Panc1 (cell line): ENCODE measurements around the gene GLUL. TPM values are rescaled to one million over a fixed set of nuclear protein-coding genes. Genes with fewer than 3 reads are reported as not detected.

Experiments used
- ATAC-seq: fragments of 200-7000 bp; cut with Tn5 transposase; 2 replicates; pipeline ENCODE4 v1.9.1; 2020; ENCODE audit warnings: mild to moderate bottlenecking, moderate library complexity
- BruUV-seq: library from RNA; stranded (reverse); fragments of 400-500 nt; replicated peaks from 2 replicates; lab custom pipeline; 2021; lab: Mats Ljungman, UMichigan
- CTCF ChIA-PET: fragments of 300-600 bp; sonication (Branson Sonifier 250); formaldehyde crosslinking; loops from one replicate; lab custom pipeline; 2022; ENCODE audit warnings: antibody characterized with exemption; lab: Charles Lee
- POLR2A ChIA-PET: fragments of 300-600 bp; sonication (Branson Sonifier 250); formaldehyde crosslinking; loops from one replicate; lab custom pipeline; 2022; ENCODE audit warnings: antibody characterized with exemption; lab: Charles Lee
- DNase-seq: peaks from one replicate; pipeline ENCODE4 v3.0.0-alpha.2; 2010; ENCODE audit warnings: low read depth, low spot score
- H3K27ac ChIP-seq: 2 replicates; pipeline ENCODE4 v1.5.1; 2011; ENCODE audit warnings: mild to moderate bottlenecking, low read length, inconsistent platforms
- H3K27me3 ChIP-seq: fragments of 200-500 bp; sonication (Bioruptor generic); 2 replicates; pipeline ENCODE4 v1.6.0; 2014; ENCODE audit warnings: low read length, inconsistent platforms; ENCODE audit not compliant: control insufficient read depth, insufficient read depth
- H3K36me3 ChIP-seq: fragments of 200-500 bp; sonication (Bioruptor generic); 2 replicates; pipeline ENCODE4 v1.5.1; 2014; ENCODE audit warnings: inconsistent platforms, mild to moderate bottlenecking, low read length, moderate library complexity; ENCODE audit not compliant: control insufficient read depth, insufficient read depth
- H3K4me1 ChIP-seq: 2 replicates; pipeline ENCODE4 v1.5.1; 2011; ENCODE audit warnings: inconsistent platforms, mild to moderate bottlenecking, low read length, moderate library complexity; ENCODE audit not compliant: control insufficient read depth, insufficient read depth
- H3K4me3 ChIP-seq, 2 experiments: 2 replicates each; pipeline ENCODE4 v1.5.1; 2011 to 2012; ENCODE audit warnings: low read depth in 2 of 2, low read length in 2 of 2, mild to moderate bottlenecking in 2 of 2, inconsistent platforms in 1 of 2, moderate library complexity in 1 of 2
- H3K9me3 ChIP-seq: fragments of 200-500 bp; sonication (Bioruptor generic); 2 replicates; pipeline ENCODE4 v1.5.1; 2014; ENCODE audit warnings: low read depth, mild to moderate bottlenecking, inconsistent platforms, low read length, moderate library complexity; ENCODE audit not compliant: control insufficient read depth, insufficient read depth
- POLR2AphosphoS5 ChIP-seq: IDR thresholded peaks from 2 replicates; pipeline ENCODE4 v1.6.1; 2012; ENCODE audit warnings: mild to moderate bottlenecking, low read depth, low read length, moderate library complexity
- SIN3A ChIP-seq: IDR thresholded peaks from 2 replicates; pipeline ENCODE4 v1.6.1; 2012; ENCODE audit warnings: low read depth, mild to moderate bottlenecking, low read length, moderate library complexity, borderline replicate concordance; ENCODE audit not compliant: insufficient read depth
- TCF7L2 ChIP-seq: IDR thresholded peaks from 2 replicates; pipeline ENCODE4 v1.6.1; 2011; ENCODE audit warnings: mild to moderate bottlenecking, low read depth, low read length, inconsistent platforms
- in situ Hi-C: cut with HindIII; loops from 2 replicates; pipeline ENCODE4 v1.10.0; 2016; ENCODE audit warnings: low sequenced_read_pairs, low pct_unique_long_range_greater_than_20kb
- intact Hi-C: fragments of 100-400 bp; cut with micrococcal nuclease; formaldehyde crosslinking; loops from one replicate; pipeline ENCODE4 v1.10.0; 2022; ENCODE audit not compliant: unreplicated experiment
- total RNA-seq: library from RNA; stranded (reverse); gene quantifications from one replicate; pipeline ENCODE4 v1.2.1, GENCODE V29; 2021; ENCODE audit not compliant: unreplicated experiment
- TF ChIP-seq, protein P1 (sequence below): fragments of 450-650 bp; IDR thresholded peaks from 2 replicates; pipeline ENCODE4 v1.5.1; 2017; ENCODE audit warnings: mild to moderate bottlenecking
- TF ChIP-seq, protein P2 (sequence below), 2 experiments: IDR thresholded peaks; 2 replicates each; pipeline ENCODE4 v1.6.1; 2011 to 2012; ENCODE audit warnings: low read depth in 2 of 2, control low read depth in 1 of 2, low read length in 1 of 2, mild to moderate bottlenecking in 1 of 2, moderate library complexity in 1 of 2; ENCODE audit not compliant: insufficient read depth in 1 of 2

Gene GLUL
- total RNA-seq, 1 experiment from 2014 or later: 55.2 TPM

DNA sequence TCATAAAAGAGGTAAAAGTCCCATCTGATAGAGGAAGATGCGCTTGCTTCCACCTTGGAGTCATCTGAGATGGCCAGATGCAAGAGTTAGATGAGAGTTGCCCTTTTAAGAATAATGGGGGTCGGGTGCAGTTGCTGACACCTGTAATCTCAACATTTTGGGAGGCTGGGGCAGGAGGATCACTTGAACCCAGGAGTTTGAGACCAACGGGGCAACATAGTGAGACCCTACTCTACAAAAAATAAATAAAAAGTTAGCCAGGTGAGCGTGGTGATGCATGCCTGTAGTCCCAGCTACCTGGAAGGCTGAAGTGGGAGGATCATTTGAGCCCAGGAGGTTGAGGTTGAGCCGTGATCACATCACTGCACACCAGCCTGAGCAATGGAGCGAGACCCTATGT is 22.4 kb upstream of the GLUL start:
- no peak overlapping the region for H3K27ac ChIP-seq
- no peaks in the 10 kb centered on the region; the same call in 1 of the 2 replicates for H3K27me3 ChIP-seq
- no peaks in the 10 kb centered on the region for H3K36me3 ChIP-seq
- in situ Hi-C loops: no loop called here
- no TSS peak for BruUV-seq
- no peak overlapping the region for H3K4me3 ChIP-seq
- ChIA-PET CTCF (no interaction called here), POLR2A (no interaction called here)
- TF ChIP-seq, protein P1, sequence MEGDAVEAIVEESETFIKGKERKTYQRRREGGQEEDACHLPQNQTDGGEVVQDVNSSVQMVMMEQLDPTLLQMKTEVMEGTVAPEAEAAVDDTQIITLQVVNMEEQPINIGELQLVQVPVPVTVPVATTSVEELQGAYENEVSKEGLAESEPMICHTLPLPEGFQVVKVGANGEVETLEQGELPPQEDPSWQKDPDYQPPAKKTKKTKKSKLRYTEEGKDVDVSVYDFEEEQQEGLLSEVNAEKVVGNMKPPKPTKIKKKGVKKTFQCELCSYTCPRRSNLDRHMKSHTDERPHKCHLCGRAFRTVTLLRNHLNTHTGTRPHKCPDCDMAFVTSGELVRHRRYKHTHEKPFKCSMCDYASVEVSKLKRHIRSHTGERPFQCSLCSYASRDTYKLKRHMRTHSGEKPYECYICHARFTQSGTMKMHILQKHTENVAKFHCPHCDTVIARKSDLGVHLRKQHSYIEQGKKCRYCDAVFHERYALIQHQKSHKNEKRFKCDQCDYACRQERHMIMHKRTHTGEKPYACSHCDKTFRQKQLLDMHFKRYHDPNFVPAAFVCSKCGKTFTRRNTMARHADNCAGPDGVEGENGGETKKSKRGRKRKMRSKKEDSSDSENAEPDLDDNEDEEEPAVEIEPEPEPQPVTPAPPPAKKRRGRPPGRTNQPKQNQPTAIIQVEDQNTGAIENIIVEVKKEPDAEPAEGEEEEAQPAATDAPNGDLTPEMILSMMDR: no peak
- TF ChIP-seq POLR2AphosphoS5: no peak
- TF ChIP-seq TCF7L2: no peak
- TF ChIP-seq, protein P2, sequence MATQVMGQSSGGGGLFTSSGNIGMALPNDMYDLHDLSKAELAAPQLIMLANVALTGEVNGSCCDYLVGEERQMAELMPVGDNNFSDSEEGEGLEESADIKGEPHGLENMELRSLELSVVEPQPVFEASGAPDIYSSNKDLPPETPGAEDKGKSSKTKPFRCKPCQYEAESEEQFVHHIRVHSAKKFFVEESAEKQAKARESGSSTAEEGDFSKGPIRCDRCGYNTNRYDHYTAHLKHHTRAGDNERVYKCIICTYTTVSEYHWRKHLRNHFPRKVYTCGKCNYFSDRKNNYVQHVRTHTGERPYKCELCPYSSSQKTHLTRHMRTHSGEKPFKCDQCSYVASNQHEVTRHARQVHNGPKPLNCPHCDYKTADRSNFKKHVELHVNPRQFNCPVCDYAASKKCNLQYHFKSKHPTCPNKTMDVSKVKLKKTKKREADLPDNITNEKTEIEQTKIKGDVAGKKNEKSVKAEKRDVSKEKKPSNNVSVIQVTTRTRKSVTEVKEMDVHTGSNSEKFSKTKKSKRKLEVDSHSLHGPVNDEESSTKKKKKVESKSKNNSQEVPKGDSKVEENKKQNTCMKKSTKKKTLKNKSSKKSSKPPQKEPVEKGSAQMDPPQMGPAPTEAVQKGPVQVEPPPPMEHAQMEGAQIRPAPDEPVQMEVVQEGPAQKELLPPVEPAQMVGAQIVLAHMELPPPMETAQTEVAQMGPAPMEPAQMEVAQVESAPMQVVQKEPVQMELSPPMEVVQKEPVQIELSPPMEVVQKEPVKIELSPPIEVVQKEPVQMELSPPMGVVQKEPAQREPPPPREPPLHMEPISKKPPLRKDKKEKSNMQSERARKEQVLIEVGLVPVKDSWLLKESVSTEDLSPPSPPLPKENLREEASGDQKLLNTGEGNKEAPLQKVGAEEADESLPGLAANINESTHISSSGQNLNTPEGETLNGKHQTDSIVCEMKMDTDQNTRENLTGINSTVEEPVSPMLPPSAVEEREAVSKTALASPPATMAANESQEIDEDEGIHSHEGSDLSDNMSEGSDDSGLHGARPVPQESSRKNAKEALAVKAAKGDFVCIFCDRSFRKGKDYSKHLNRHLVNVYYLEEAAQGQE (IDR thresholded peaks at IDR 0.05; ENCODE audit: insufficient read depth in 1 of 2, low read depth in 2 of 2, low read length in 1 of 2): no peak
- no peak for TF ChIP-seq SIN3A
- DNase-seq (no peak), ATAC-seq (no peak)
- intact Hi-C loops: no loop called here
- H3K9me3 ChIP-seq: no peaks in the 10 kb centered on the region
- no peaks in the 10 kb centered on the region for H3K4me1 ChIP-seq

DNA sequence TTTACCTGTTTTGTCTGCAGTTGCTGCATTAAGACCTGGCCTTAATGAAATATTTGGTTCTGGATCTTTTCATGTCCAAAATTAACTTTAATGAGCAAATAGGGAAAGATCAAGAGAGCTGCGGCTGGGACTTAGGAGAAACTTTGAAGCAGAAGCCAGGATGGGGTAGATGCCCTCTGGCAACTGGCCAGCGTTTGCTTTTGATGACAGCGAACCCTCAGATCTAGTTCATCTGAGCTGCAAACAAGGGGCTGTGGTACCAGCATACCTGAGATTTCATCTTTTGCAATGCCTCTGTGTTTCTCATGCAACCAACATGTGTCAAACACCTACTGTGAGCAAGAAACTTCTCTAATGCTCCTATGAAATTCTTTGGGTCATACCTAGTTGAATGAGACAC is 21.9 kb upstream of the GLUL start:
- DNase-seq (no peak), ATAC-seq (no peak)
- ChIA-PET CTCF (no interaction called here), POLR2A (no interaction called here)
- H3K27me3 ChIP-seq: no peaks in the 10 kb centered on the region; the same call in 1 of the 2 replicates
- intact Hi-C loops: no loop called here
- H3K27ac ChIP-seq: no peak overlapping the region
- in situ Hi-C loops: no loop called here
- H3K9me3 ChIP-seq: no peaks in the 10 kb centered on the region
- H3K4me3 ChIP-seq: no peak overlapping the region
- H3K36me3 ChIP-seq: no peaks in the 10 kb centered on the region
- H3K4me1 ChIP-seq: no peaks in the 10 kb centered on the region
- BruUV-seq: no TSS peak
- TF ChIP-seq TCF7L2: no peak
- TF ChIP-seq, protein P1: no peak
- no peak for TF ChIP-seq SIN3A
- TF ChIP-seq POLR2AphosphoS5: no peak
- TF ChIP-seq, protein P2 (IDR thresholded peaks at IDR 0.05; ENCODE audit: insufficient read depth in 1 of 2, low read depth in 2 of 2, low read length in 1 of 2): no peak
